Brain microvascular endothelial cell (primary cell): Measurements from ENCODE around the gene SEPHS2.
"Not testable (repeated sequence)": the region's sequence is repeated elsewhere in the genome, so short reads cannot be mapped to it uniquely, and the experiment has no call there.

Source experiments
- DNase-seq: peaks from one replicate; pipeline ENCODE4 v3.0.0-alpha.2; 2020
- H3K27ac ChIP-seq: fragments of 250-450 bp; sonication (Bioruptor Pico); 2 replicates; pipeline ENCODE4 v1.5.1; 2020; ENCODE audit warnings: mild to moderate bottlenecking, moderate library complexity
- H3K27me3 ChIP-seq: fragments of 250-450 bp; sonication (Bioruptor Pico); replicated peaks from 2 replicates; pipeline ENCODE4 v1.5.1; 2020; ENCODE audit warnings: mild to moderate bottlenecking
- H3K36me3 ChIP-seq: fragments of 250-450 bp; sonication (Bioruptor Pico); replicated peaks from 2 replicates; pipeline ENCODE4 v1.5.1; 2020; ENCODE audit warnings: mild to moderate bottlenecking
- H3K4me3 ChIP-seq: 2 replicates; pipeline ENCODE4 v1.5.1; 2011; ENCODE audit warnings: low read depth, mild to moderate bottlenecking, control low read depth, low read length, moderate library complexity
- CTCF ChIP-seq: IDR thresholded peaks from 2 replicates; pipeline ENCODE4 v1.5.1; 2011; ENCODE audit warnings: low read depth, mild to moderate bottlenecking, moderate library complexity, low read length, control low read depth, inconsistent platforms; ENCODE audit errors: missing control alignments
- in situ Hi-C: cut with HindIII; loops from 2 replicates; pipeline ENCODE4 v1.10.0; 2017; ENCODE audit warnings: low sequenced_read_pairs, low pct_ligation_motif_present

SEPHS2 gene

GRCh38 chr16:30401768-30402425, 43.8 kb downstream of the SEPHS2 start:
- no peak overlapping the region for H3K4me3 ChIP-seq
- H3K27me3 ChIP-seq = no peaks in the 10 kb centered on the region
- no peak overlapping the region for H3K27ac ChIP-seq
- no peak for TF ChIP-seq CTCF
- peaks cover 5% of the 10 kb centered on the region for H3K36me3 ChIP-seq
- no peak for DNase-seq
- in situ Hi-C loops = no loop called here

- in situ Hi-C loops = no loop called here
- H3K27me3 ChIP-seq = no peaks in the 10 kb centered on the region
- peaks cover 5% of the 10 kb centered on the region for H3K36me3 ChIP-seq
- DNase-seq = no peak
- TF ChIP-seq CTCF = no peak
- H3K4me3 ChIP-seq = peak overlapping the region; percentile 55
- H3K27ac ChIP-seq = peak overlapping the region; percentile 77
Measured at GRCh38 chr16:30399435-30400186, 46.1 kb downstream of the SEPHS2 start.

GRCh38 chr16:30398661-30399434, 46.8 kb downstream of the SEPHS2 start:
- no peak overlapping the region for H3K4me3 ChIP-seq
- in situ Hi-C loops = no loop called here
- no peaks in the 10 kb centered on the region for H3K27me3 ChIP-seq
- DNase-seq = no peak
- H3K27ac ChIP-seq = no peak overlapping the region
- peaks cover 5% of the 10 kb centered on the region for H3K36me3 ChIP-seq
- no peak for TF ChIP-seq CTCF

GRCh38 chr16:30397776-30398660, 47.7 kb downstream of the SEPHS2 start:
- TF ChIP-seq CTCF = no peak
- Histone ChIP-seq H3K36me3 (peaks cover 5% of the 10 kb centered on the region), H3K27ac (no peak overlapping the region), H3K27me3 (no peaks in the 10 kb centered on the region), H3K4me3 (no peak overlapping the region)
- DNase-seq = no peak
- in situ Hi-C loops = no loop called here

- no peak for DNase-seq
- Histone ChIP-seq H3K27me3 (no peaks in the 10 kb centered on the region), H3K27ac (no peak overlapping the region), H3K36me3 (peaks cover 5% of the 10 kb centered on the region), H3K4me3 (no peak overlapping the region)
- TF ChIP-seq CTCF = no peak
- in situ Hi-C loops = no loop called here
Measured at GRCh38 chr16:30397056-30397455, 48.6 kb downstream of the SEPHS2 start.

GRCh38 chr16:30396627-30397026, 49.0 kb downstream of the SEPHS2 start:
- H3K4me3 ChIP-seq, H3K27me3 ChIP-seq, in situ Hi-C loops, H3K27ac ChIP-seq, DNase-seq, H3K36me3 ChIP-seq: not testable (repeated sequence)
